ENCODE measurements around the gene TAGLN2.

Gene TAGLN2

GRCh38 chr1:159868766-159869165, 56.5 kb downstream of the TAGLN2 start:
- DNase-seq, result no peak
